ENCODE results near the gene R3HDM4. TPM values are rescaled to one million over a fixed set of nuclear protein-coding genes. Genes with fewer than 3 reads are reported as not detected.

Gene R3HDM4
- total RNA-seq, 4 donors from 2014 or later = 37.2 to 49.1 (median 44.3) TPM

DNA sequence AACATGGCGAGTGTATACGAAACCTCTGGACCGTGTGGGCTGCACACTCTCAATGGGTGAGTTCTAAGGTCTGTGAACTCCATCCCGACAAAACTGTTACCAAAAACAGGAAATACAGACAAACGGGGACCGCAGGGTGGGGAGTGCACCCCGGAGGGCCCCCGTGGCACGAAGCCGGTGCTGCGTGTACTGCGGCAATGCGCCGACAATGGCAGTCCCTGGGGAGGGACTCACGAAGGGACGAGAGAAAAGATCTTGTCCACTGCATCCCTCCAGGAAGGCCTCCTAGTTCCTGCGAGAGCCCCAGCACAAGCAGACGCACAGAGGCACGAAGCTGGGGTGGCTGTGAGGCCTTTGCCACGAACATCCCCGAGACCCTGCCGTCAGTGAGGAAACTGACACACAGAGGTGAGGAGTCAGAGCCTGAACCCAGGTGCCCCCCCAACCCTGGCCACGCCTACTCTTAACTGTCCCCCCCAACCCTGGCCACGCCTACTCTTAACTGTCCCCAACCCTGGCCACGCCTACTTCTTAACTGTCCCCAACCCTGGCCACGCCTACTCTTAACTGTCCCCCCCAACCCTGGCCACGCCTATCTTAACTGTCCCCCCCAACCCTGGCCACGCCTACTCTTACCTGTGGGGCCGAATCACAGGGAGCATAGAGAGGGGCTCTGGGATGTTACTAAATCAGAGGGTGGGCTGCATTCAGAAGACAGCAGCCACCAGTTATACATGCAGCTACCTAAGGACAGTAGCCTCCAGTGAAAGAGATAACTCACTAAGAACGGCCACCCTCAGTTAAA lies 24.2 kb downstream of the R3HDM4 start:
- TF ChIP-seq POLR2A (IDR thresholded peaks at IDR 0.05) = no peak
- TF ChIP-seq, protein P1, sequence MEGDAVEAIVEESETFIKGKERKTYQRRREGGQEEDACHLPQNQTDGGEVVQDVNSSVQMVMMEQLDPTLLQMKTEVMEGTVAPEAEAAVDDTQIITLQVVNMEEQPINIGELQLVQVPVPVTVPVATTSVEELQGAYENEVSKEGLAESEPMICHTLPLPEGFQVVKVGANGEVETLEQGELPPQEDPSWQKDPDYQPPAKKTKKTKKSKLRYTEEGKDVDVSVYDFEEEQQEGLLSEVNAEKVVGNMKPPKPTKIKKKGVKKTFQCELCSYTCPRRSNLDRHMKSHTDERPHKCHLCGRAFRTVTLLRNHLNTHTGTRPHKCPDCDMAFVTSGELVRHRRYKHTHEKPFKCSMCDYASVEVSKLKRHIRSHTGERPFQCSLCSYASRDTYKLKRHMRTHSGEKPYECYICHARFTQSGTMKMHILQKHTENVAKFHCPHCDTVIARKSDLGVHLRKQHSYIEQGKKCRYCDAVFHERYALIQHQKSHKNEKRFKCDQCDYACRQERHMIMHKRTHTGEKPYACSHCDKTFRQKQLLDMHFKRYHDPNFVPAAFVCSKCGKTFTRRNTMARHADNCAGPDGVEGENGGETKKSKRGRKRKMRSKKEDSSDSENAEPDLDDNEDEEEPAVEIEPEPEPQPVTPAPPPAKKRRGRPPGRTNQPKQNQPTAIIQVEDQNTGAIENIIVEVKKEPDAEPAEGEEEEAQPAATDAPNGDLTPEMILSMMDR (IDR thresholded peaks at IDR 0.05 in 4 of 5, conservative IDR thresholded peaks at IDR 0.05 in 1 of 5) = no peak
- H3K27ac ChIP-seq = no peak overlapping the region
- H3K27me3 ChIP-seq = no peaks in the 10 kb centered on the region
- H3K9me3 ChIP-seq = no peaks in the 10 kb centered on the region
- in situ Hi-C loops (cut with MboI; ENCODE audit: low sequenced_read_pairs in 4 of 4) = no loop called here
- H3K4me1 ChIP-seq = peaks cover 0 to 9% of the 10 kb centered on the region in 2 donors
- intact Hi-C loops (cut with DNase I; ENCODE audit: low total_unique reads) = no loop called here
- peaks cover 0 to 48% of the 10 kb centered on the region in 2 donors for H3K36me3 ChIP-seq
- DNase-seq = no peak
- H3K4me3 ChIP-seq = no peak overlapping the region
- ATAC-seq = no peak

DNA sequence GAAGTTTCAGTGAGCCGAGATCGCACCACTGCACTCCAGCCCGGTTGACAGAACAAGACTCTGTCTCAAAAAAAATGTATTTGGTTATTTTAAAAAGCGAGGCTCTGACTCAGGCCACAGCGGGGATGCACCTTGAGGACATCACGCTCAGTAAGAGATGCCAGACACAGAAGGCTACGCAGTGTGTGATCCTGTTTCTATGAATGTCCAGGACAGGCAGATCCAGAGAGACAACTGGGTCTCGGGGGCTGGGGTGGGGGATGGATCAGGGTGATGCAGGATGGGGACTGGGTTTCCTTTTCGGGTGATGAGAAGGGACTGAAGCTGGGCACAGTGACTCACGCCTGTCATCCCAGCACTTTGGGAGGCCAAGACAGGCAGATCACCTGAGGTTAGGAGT lies 25.4 kb downstream of the R3HDM4 start:
- intact Hi-C loops (cut with DNase I; ENCODE audit: low total_unique reads) (no loop called here), in situ Hi-C loops (cut with MboI; ENCODE audit: low sequenced_read_pairs in 4 of 4) (no loop called here)
- TF ChIP-seq POLR2A (IDR thresholded peaks at IDR 0.05) = no peak
- TF ChIP-seq, protein P1 (IDR thresholded peaks at IDR 0.05 in 4 of 5, conservative IDR thresholded peaks at IDR 0.05 in 1 of 5) = no peak
- Histone ChIP-seq H3K27ac (no peak overlapping the region), H3K4me3 (no peak overlapping the region), H3K36me3 (peaks cover 0 to 55% of the 10 kb centered on the region in 2 donors), H3K9me3 (no peaks in the 10 kb centered on the region), H3K27me3 (no peaks in the 10 kb centered on the region), H3K4me1 (peaks cover 0 to 9% of the 10 kb centered on the region in 2 donors)
- no peak for ATAC-seq
- no peak for DNase-seq

DNA sequence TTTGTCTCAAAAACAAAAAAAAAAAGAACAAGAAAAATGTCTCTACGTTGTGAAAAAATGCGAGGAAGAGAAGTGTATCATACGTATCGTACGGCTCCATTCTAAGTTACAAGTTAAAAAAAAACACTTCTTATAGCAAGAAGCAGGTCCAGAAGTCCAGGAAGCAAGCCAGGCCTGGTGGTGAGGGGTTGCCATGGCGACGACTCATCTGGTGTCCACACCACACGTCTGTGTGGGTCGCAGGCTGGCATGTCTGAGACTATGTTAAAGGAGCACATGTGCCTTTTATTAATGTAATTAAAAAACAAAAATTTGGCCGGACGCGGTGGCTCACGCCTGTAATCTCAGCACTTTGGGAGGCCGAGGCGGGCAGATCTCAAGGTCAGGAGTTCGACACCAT lies 25.9 kb downstream of the R3HDM4 start:
- no peak for TF ChIP-seq POLR2A (IDR thresholded peaks at IDR 0.05)
- TF ChIP-seq, protein P1 (IDR thresholded peaks at IDR 0.05 in 4 of 5, conservative IDR thresholded peaks at IDR 0.05 in 1 of 5) = no peak
- H3K36me3 ChIP-seq = peaks cover 0 to 60% of the 10 kb centered on the region in 2 donors
- intact Hi-C loops (cut with DNase I; ENCODE audit: low total_unique reads) = no loop called here

DNA sequence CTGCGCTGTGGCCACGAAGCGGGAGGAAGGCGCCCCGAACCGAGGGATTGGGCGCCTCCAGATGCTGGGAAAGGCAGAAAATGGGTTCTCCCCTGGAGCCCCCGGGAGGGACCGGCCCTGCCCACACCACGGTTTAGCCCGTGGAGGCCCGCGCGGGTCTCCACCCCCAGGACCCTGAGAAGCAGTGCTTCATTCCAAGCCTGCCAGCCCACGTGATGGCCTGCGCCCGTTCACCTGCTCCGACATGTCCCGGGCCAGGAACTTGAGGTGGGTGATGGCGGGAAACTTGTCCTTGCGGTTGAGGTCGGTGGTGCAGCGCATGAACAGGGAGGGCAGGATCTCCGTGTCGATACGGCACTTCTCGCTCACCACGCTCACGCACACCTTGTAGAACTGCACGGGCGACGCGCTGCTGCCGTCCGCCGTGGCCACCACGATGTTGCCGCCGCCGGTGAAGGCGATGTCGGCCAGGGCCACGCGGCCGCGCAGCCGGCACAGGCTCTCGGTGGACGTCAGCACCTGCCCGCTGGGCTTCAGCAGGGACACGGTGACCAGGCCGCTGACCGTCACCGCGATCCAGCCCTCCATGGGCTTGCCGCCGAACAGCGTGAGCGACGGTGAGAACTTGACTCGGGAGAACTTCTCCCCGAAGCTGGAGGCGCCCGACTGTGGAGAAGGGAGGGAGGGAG lies 27.3 kb downstream of the R3HDM4 start:
- in situ Hi-C loops (cut with MboI; ENCODE audit: low sequenced_read_pairs in 4 of 4) = no loop called here
- Histone ChIP-seq H3K27me3 (no peaks in the 10 kb centered on the region), H3K4me3 (no peak overlapping the region), H3K9me3 (no peaks in the 10 kb centered on the region), H3K4me1 (no peaks in the 10 kb centered on the region), H3K36me3 (peaks cover 0 to 74% of the 10 kb centered on the region in 2 donors), H3K27ac (no peak overlapping the region)
- ATAC-seq = no peak
- intact Hi-C loops (cut with DNase I; ENCODE audit: low total_unique reads) = no loop called here
- TF ChIP-seq, protein P1 (IDR thresholded peaks at IDR 0.05 in 4 of 5, conservative IDR thresholded peaks at IDR 0.05 in 1 of 5) = no peak
- TF ChIP-seq POLR2A (IDR thresholded peaks at IDR 0.05) = no peak
- no peak for DNase-seq

More for the DNA sequence above, 25.9 kb downstream of the R3HDM4 start:
- H3K27me3 ChIP-seq = no peaks in the 10 kb centered on the region
- no peak overlapping the region for H3K27ac ChIP-seq
- H3K9me3 ChIP-seq = no peaks in the 10 kb centered on the region
- in situ Hi-C loops (cut with MboI; ENCODE audit: low sequenced_read_pairs in 4 of 4) = no loop called here
- ATAC-seq (no peak), DNase-seq (no peak)
- peaks cover 0 to 4% of the 10 kb centered on the region in 2 donors for H3K4me1 ChIP-seq
- H3K4me3 ChIP-seq = no peak overlapping the region

All from gastrocnemius medialis (tissue), 4 donors.